OCI-LY1 (cell line): ENCODE measurements around the gene TMEM256.

Experiments used
- H2AFZ ChIP-seq: fragments of 200-600 bp; sonication (generic), shearing (Covaris generic); 2 replicates; pipeline ENCODE4 v1.6.0; 2014; ENCODE audit warnings: antibody characterized with exemption, mild to moderate bottlenecking, low read length
- H3F3A ChIP-seq: fragments of 200-600 bp; sonication (generic), shearing (Covaris generic); 2 replicates; pipeline ENCODE4 v1.6.0; 2014; ENCODE audit warnings: mild to moderate bottlenecking, antibody characterized with exemption, low read length, moderate library complexity; ENCODE audit not compliant: insufficient read depth
- H3K27ac ChIP-seq: fragments of 200-600 bp; sonication (generic); 2 replicates; pipeline ENCODE4 v1.5.1; 2014; ENCODE audit warnings: low read length, mixed run types, mild to moderate bottlenecking, low read depth; ENCODE audit not compliant: poor library complexity, severe bottlenecking
- H3K27me3 ChIP-seq: fragments of 200-600 bp; sonication (generic); 2 replicates; pipeline ENCODE4 v1.6.0; 2014; ENCODE audit warnings: antibody characterized with exemption, mild to moderate bottlenecking, low read length, moderate library complexity; ENCODE audit not compliant: insufficient read depth
- H3K36me3 ChIP-seq: fragments of 200-600 bp; sonication (generic); 2 replicates; pipeline ENCODE4 v1.6.1; 2014; ENCODE audit warnings: mild to moderate bottlenecking, antibody characterized with exemption, low read length, moderate library complexity, mixed read lengths; ENCODE audit not compliant: insufficient read depth
- H3K4me1 ChIP-seq: fragments of 200-600 bp; sonication (generic); 2 replicates; pipeline ENCODE4 v1.5.1; 2014; ENCODE audit warnings: mild to moderate bottlenecking, low read length, moderate library complexity; ENCODE audit not compliant: insufficient read depth, severe bottlenecking
- H3K4me2 ChIP-seq: fragments of 200-600 bp; sonication (generic), shearing (Covaris generic); 2 replicates; pipeline ENCODE4 v1.6.1; 2014; ENCODE audit warnings: low read length
- H3K4me3 ChIP-seq: fragments of 200-600 bp; sonication (generic); 2 replicates; pipeline ENCODE4 v1.5.1; 2014; ENCODE audit warnings: low read length, low read depth, mild to moderate bottlenecking, mixed read lengths; ENCODE audit not compliant: poor library complexity, severe bottlenecking
- H3K79me2 ChIP-seq: fragments of 200-600 bp; shearing (Covaris generic); 2 replicates; pipeline ENCODE4 v1.6.1; 2016; ENCODE audit warnings: mixed run types, low read length, mixed read lengths; ENCODE audit not compliant: insufficient read depth
- H3K9ac ChIP-seq: fragments of 200-600 bp; sonication (generic), shearing (Covaris generic); 2 replicates; pipeline ENCODE4 v1.6.1; 2014; ENCODE audit warnings: mild to moderate bottlenecking, low read length, mixed read lengths
- H3K9me2 ChIP-seq: fragments of 200-600 bp; sonication (generic), shearing (Covaris generic); 2 replicates; pipeline ENCODE4 v1.6.1; 2014; ENCODE audit warnings: low read depth, mild to moderate bottlenecking, low read length, mixed read lengths
- H3K9me3 ChIP-seq: fragments of 200-600 bp; shearing (Covaris generic); 2 replicates; pipeline ENCODE4 v1.6.1; 2014; ENCODE audit warnings: low read length, mixed read lengths
- H4K20me1 ChIP-seq: fragments of 200-600 bp; sonication (generic), shearing (Covaris generic); 2 replicates; pipeline ENCODE4 v1.6.0; 2016; ENCODE audit warnings: mild to moderate bottlenecking, low read length; ENCODE audit not compliant: insufficient read depth
- EZH2 ChIP-seq: fragments of 200-600 bp; sonication (generic), shearing (Covaris generic); IDR thresholded peaks from 2 replicates; pipeline ENCODE4 v1.8.0; 2017; ENCODE audit warnings: borderline replicate concordance, mixed run types, mild to moderate bottlenecking, antibody characterized with exemption, low read length, moderate library complexity, mixed read lengths
- TF ChIP-seq, protein P1 (sequence below): fragments of 200-600 bp; sonication (generic), shearing (Covaris generic); IDR thresholded peaks from 2 replicates; pipeline ENCODE4 v1.5.1; 2017; ENCODE audit warnings: mild to moderate bottlenecking, antibody characterized with exemption, low read length, moderate library complexity, mixed read lengths

The TMEM256 gene

GRCh38 chr17:7355573-7355972 lies 48.3 kb downstream of the TMEM256 start:
- H3K36me3 ChIP-seq = no peaks in the 10 kb centered on the region
- H3F3A ChIP-seq = no peaks in the 10 kb centered on the region
- no peak overlapping the region for H3K4me2 ChIP-seq
- no peak overlapping the region for H3K9ac ChIP-seq
- H3K79me2 ChIP-seq = no peaks in the 10 kb centered on the region
- H3K9me2 ChIP-seq = no peaks in the 10 kb centered on the region
- no peak overlapping the region for H3K27ac ChIP-seq
- H3K4me1 ChIP-seq = peaks cover 24% of the 10 kb centered on the region
- TF ChIP-seq, protein P1, sequence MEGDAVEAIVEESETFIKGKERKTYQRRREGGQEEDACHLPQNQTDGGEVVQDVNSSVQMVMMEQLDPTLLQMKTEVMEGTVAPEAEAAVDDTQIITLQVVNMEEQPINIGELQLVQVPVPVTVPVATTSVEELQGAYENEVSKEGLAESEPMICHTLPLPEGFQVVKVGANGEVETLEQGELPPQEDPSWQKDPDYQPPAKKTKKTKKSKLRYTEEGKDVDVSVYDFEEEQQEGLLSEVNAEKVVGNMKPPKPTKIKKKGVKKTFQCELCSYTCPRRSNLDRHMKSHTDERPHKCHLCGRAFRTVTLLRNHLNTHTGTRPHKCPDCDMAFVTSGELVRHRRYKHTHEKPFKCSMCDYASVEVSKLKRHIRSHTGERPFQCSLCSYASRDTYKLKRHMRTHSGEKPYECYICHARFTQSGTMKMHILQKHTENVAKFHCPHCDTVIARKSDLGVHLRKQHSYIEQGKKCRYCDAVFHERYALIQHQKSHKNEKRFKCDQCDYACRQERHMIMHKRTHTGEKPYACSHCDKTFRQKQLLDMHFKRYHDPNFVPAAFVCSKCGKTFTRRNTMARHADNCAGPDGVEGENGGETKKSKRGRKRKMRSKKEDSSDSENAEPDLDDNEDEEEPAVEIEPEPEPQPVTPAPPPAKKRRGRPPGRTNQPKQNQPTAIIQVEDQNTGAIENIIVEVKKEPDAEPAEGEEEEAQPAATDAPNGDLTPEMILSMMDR = no peak
- TF ChIP-seq EZH2 = no peak
- no peaks in the 10 kb centered on the region for H4K20me1 ChIP-seq
- H3K27me3 ChIP-seq = peaks cover 5% of the 10 kb centered on the region; the same call in 1 of the 2 replicates
- no peak overlapping the region for H2AFZ ChIP-seq
- no peak overlapping the region for H3K4me3 ChIP-seq
- H3K9me3 ChIP-seq = no peaks in the 10 kb centered on the region

DNA sequence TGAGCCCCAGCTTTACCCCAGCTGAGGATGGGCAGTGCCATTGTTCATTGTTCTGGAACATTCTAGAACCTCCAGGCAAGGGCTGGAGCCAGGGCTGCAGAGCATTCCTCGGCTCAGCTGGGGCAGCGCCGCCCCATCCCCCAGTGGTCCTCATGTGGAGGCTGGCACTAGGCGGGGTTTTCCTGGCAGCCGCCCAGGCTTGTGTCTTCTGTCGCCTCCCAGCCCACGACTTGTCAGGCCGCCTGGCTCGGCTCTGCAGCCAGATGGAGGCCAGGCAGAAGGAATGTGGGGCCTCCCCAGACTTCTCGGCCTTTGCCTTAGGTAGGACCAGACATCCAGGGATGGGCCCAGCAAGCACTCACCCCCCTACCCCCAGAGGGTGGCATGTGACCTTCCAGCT lies 48.8 kb downstream of the TMEM256 start, which contains the start of gene TMEM95:
Gene TMEM95, plus strand, starts transcription at position 104 of the 400 bp plus-strand sequence. Its CDS starts 49 bp downstream, at position 153.
- Histone ChIP-seq H3K9ac (no peak within 1 kb of the TSS), H3K4me2 (no peak within 1 kb of the TSS)
- no peak for TF ChIP-seq EZH2
- TF ChIP-seq, protein P1 = no peak

DNA sequence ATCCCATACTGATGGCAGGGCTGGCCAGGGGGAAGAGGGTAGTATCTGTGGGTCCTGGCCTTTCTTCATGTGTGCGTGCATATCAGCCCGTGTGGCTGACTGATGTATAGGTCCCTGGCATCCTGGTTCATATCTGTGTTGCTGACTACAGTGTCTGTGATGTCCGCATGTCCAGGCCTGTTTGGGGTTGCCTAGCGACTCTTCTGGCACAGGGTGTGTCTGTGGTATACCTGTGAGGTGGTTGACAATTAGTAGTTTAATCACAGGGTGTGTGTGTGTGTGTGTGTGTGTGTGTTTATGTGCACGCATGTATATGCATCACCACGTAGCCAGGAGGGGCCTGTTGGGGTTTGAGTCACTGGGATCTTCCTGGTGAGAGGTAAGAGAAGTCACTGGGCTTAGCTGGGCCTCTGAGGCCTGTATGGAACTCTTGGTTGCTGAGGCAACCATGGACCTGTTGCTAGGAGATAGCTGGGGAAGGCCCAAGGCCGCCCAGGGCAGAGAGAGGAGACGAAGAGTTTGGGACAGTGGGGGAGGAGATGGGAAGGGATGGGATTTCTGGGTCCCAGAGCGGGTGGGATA lies 49.5 kb downstream of the TMEM256 start:
- no peaks in the 10 kb centered on the region for H3K79me2 ChIP-seq
- H3K4me1 ChIP-seq = peaks cover 35% of the 10 kb centered on the region
- peaks cover 5% of the 10 kb centered on the region; the same call in 1 of the 2 replicates for H3F3A ChIP-seq
- H3K4me2 ChIP-seq = no peak overlapping the region
- TF ChIP-seq, protein P1 = no peak
- TF ChIP-seq EZH2 = no peak
- H3K9me3 ChIP-seq = no peaks in the 10 kb centered on the region
- no peak overlapping the region for H3K4me3 ChIP-seq
- H3K36me3 ChIP-seq = no peaks in the 10 kb centered on the region
- H3K9ac ChIP-seq = no peak overlapping the region
- no peaks in the 10 kb centered on the region for H3K9me2 ChIP-seq
- H2AFZ ChIP-seq = no peak overlapping the region
- peaks cover 5% of the 10 kb centered on the region; the same call in 1 of the 2 replicates for H3K27me3 ChIP-seq
- no peak overlapping the region for H3K27ac ChIP-seq
- H4K20me1 ChIP-seq = no peaks in the 10 kb centered on the region

More for the DNA sequence above, 48.8 kb downstream of the TMEM256 start, which contains the start of gene TMEM95:
- Histone ChIP-seq H4K20me1 (no peaks in the 10 kb centered on the region), H3K9me2 (no peaks in the 10 kb centered on the region), H3F3A (no peaks in the 10 kb centered on the region), H3K27me3 (peaks cover 5% of the 10 kb centered on the region; the same call in 1 of the 2 replicates), H3K4me1 (peaks cover 28% of the 10 kb centered on the region), H3K36me3 (no peaks in the 10 kb centered on the region), H3K9me3 (no peaks in the 10 kb centered on the region), H2AFZ (no peak within 1 kb of the TSS), H3K4me3 (no peak within 1 kb of the TSS), H3K79me2 (no peaks in the 10 kb centered on the region), H3K27ac (no peak within 1 kb of the TSS)
